ENCODE measurements around the gene MLC1.
A peak's percentile ranks its signal among the peaks of the same experiment; 100 is the strongest.

MLC1 gene

DNA sequence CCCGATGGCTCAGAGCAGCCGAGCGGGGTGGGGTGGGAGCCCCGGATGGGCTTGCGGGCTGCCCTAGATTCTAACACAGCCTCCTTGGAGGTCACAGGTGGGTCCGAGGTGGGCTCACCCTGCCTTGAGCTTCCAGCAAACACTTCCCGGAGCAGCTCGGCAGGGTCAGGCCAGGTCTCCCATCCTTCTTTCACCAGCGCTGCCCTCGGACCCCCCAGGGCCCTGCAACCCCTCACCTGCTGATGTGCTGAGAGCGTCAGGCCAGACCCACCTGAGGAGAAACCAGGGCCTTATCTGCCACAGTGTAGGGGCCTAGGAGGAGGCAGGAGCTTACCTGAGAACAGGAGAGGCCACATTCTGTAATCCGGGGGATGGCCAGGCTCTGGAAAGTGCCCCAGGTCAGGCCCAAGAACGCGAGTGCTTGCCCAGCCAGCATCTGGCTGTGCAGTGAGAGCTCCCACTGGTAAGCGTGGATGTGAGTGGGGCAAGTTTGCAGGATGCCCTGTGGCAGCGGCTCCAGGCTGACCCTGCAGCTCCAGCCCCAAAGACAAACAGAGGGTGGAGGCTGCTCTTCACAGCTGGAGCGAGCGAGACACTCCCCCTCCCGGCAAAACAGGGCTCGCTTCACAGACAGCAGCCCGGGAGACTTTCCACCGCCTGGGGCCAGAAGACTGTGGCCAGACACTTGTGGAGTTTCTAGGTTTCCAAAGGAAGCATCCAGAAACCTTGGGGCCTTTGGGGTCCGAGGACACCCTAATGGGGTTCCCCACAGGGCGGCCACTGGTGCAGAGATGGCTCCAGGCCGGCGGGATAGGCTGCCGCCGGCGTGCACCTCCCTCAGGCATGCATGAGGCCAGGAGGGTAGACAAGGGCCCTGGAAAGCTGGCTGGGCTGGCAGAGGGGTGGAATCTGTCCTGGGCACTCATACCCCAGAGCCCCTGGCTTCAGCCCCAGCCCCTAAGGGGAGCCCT lies 72.7 kb downstream of the MLC1 start, which contains the start of gene IL17REL:
Gene IL17REL, minus strand, starts transcription at position 555 of the 971 bp plus-strand sequence. Its CDS starts 119 bp downstream, at position 436.
- no peak within 1 kb of the TSS for H3K4me3 ChIP-seq (ENCODE audit: low read depth, low read length)
- no peak for DNase-seq (ENCODE audit: low read depth, low spot score)
- TF ChIP-seq, protein P1, sequence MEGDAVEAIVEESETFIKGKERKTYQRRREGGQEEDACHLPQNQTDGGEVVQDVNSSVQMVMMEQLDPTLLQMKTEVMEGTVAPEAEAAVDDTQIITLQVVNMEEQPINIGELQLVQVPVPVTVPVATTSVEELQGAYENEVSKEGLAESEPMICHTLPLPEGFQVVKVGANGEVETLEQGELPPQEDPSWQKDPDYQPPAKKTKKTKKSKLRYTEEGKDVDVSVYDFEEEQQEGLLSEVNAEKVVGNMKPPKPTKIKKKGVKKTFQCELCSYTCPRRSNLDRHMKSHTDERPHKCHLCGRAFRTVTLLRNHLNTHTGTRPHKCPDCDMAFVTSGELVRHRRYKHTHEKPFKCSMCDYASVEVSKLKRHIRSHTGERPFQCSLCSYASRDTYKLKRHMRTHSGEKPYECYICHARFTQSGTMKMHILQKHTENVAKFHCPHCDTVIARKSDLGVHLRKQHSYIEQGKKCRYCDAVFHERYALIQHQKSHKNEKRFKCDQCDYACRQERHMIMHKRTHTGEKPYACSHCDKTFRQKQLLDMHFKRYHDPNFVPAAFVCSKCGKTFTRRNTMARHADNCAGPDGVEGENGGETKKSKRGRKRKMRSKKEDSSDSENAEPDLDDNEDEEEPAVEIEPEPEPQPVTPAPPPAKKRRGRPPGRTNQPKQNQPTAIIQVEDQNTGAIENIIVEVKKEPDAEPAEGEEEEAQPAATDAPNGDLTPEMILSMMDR (IDR thresholded peaks at IDR 0.05; ENCODE audit: low read depth, low read length), result peak; percentile 27
- in situ Hi-C loops (cut with HindIII; ENCODE audit: low sequenced_read_pairs), result no loop called here

GRCh38 chr22:50011447-50012210 lies 73.6 kb downstream of the MLC1 start:
- no peak for DNase-seq (ENCODE audit: low read depth, low spot score)
- TF ChIP-seq, protein P1 (IDR thresholded peaks at IDR 0.05; ENCODE audit: low read depth, low read length), result no peak
- in situ Hi-C loops (cut with HindIII; ENCODE audit: low sequenced_read_pairs), result no loop called here
- no peak overlapping the region for H3K4me3 ChIP-seq (ENCODE audit: low read depth, low read length)

GRCh38 chr22:50010676-50011446 lies 74.4 kb downstream of the MLC1 start:
- TF ChIP-seq, protein P1 (IDR thresholded peaks at IDR 0.05; ENCODE audit: low read depth, low read length), result no peak
- in situ Hi-C loops (cut with HindIII; ENCODE audit: low sequenced_read_pairs), result no loop called here
- no peak for DNase-seq (ENCODE audit: low read depth, low spot score)
- H3K4me3 ChIP-seq (ENCODE audit: low read depth, low read length), result no peak overlapping the region

- TF ChIP-seq, protein P1 (IDR thresholded peaks at IDR 0.05; ENCODE audit: low read depth, low read length), result no peak
- no peak overlapping the region for H3K4me3 ChIP-seq (ENCODE audit: low read depth, low read length)
- in situ Hi-C loops (cut with HindIII; ENCODE audit: low sequenced_read_pairs), result no loop called here
- DNase-seq (ENCODE audit: low read depth, low spot score), result no peak
Observed at GRCh38 chr22:50009765-50010675, 75.2 kb downstream of the MLC1 start.
